ENCODE data around the gene KIAA0232. TPM values are rescaled to one million over a fixed set of nuclear protein-coding genes. Genes with fewer than 3 reads are reported as not detected.

KIAA0232 gene
- total RNA-seq, 1 experiment from 2014 or later, result 28.5 TPM

DNA sequence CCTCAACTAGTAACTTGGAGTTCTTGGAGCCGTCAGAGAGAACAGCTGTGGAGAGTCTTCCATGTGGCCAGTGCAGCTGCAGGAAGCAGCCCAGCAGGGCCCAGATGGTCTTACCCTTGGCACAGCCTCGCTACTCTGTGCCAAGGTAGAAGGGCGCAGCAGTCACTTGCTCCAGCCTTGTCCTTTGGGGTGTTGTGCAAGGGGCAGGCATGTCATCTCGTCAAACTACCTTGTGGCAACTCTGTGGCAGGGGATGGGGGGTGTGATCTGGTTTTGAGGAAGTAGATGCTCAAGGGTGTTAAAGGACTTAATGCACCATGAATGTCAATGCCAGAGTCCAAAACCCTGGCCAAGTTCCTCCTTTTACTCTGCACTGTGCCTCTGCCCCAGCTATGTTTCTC, 92.9 kb downstream of the KIAA0232 start:
- H3K56ac ChIP-seq (ENCODE audit: insufficient read length, low read depth, low read length), result no peak overlapping the region
- no peak overlapping the region for H3K4ac ChIP-seq (ENCODE audit: low read depth, low read length)
- no peaks in the 10 kb centered on the region for H3K9me3 Mint-ChIP-seq
- no peak overlapping the region for H2BK15ac ChIP-seq (ENCODE audit: low read depth, low read length)
- no peak overlapping the region for H2BK5ac ChIP-seq (ENCODE audit: insufficient read length, low read length)
- H3K23ac ChIP-seq (ENCODE audit: insufficient read length, low read depth, low read length), result no peak overlapping the region
- no peaks in the 10 kb centered on the region for H3K79me2 ChIP-seq (ENCODE audit: insufficient read depth, low read length)
- peaks cover 1% of the 10 kb centered on the region; the same call in 1 of the 2 replicates for H3K27me3 Mint-ChIP-seq (ENCODE audit: low read depth)
- no peak overlapping the region for H3K14ac ChIP-seq (ENCODE audit: insufficient read depth, low read length)
- H2BK20ac ChIP-seq (ENCODE audit: low read depth, low read length, poor library complexity, severe bottlenecking), result no peak overlapping the region
- no peak for DNase-seq
- no peaks in the 10 kb centered on the region for H3K23me2 ChIP-seq (ENCODE audit: insufficient read length, low read depth, low read length, poor library complexity, severe bottlenecking)
- no peak overlapping the region for H4K91ac ChIP-seq (ENCODE audit: insufficient read length, low read depth, low read length)
- no peak overlapping the region for H2AFZ ChIP-seq (ENCODE audit: low read length)
- H3T11ph ChIP-seq (ENCODE audit: low read length), result no peak overlapping the region
- no peaks in the 10 kb centered on the region for H4K20me1 ChIP-seq (ENCODE audit: control insufficient read depth, insufficient read depth, insufficient read length)
- peaks cover 0 to 4% of the 10 kb centered on the region in 2 experiments; a peak in 2 of 4 replicates for H3K4me1 Mint-ChIP-seq
- no peak overlapping the region for H2BK12ac ChIP-seq (ENCODE audit: insufficient read length, low read depth, low read length)
- no CpG with 5 or more reads among the region's 4 CpGs for WGBS (ENCODE audit: extremely low coverage, insufficient read length, low lambda C conversion rate)
- no peak overlapping the region for H3K4me2 ChIP-seq (ENCODE audit: insufficient read depth, insufficient read length, low read length)
- H3K79me1 ChIP-seq (ENCODE audit: insufficient read depth, low read depth, low read length, poor library complexity, severe bottlenecking), result no peaks in the 10 kb centered on the region
- H3K36me3 Mint-ChIP-seq (ENCODE audit: insufficient read depth in 1 of 3, low read depth in 3 of 3), result peaks cover 25 to 73% (median 64%) of the 10 kb centered on the region in 3 experiments; a peak in 6 of 7 replicates
- H3K9me3 ChIP-seq (ENCODE audit: control insufficient read depth, low read depth, low read length), result no peaks in the 10 kb centered on the region
- H2BK120ac ChIP-seq (ENCODE audit: low read depth, low read length, poor library complexity, severe bottlenecking), result no peak overlapping the region
- H4K5ac ChIP-seq (ENCODE audit: insufficient read length, low read depth, low read length), result no peak overlapping the region
- H3K18ac ChIP-seq (ENCODE audit: insufficient read length, low read depth, low read length), result no peak overlapping the region
- no peak overlapping the region for H3K4me3 Mint-ChIP-seq
- H3K27ac Mint-ChIP-seq, result no peak overlapping the region
- no peaks in the 10 kb centered on the region for H3K27me3 ChIP-seq (ENCODE audit: insufficient read depth, low read length)
- H3K4me1 ChIP-seq (ENCODE audit: insufficient read depth, low read length), result no peaks in the 10 kb centered on the region
- no peak overlapping the region for H3K27ac ChIP-seq (ENCODE audit: insufficient read length, low read depth, low read length)
- H4K8ac ChIP-seq (replicated peaks; ENCODE audit: insufficient read length, low read depth, low read length), result no peak overlapping the region
- TF ChIP-seq, protein P1, sequence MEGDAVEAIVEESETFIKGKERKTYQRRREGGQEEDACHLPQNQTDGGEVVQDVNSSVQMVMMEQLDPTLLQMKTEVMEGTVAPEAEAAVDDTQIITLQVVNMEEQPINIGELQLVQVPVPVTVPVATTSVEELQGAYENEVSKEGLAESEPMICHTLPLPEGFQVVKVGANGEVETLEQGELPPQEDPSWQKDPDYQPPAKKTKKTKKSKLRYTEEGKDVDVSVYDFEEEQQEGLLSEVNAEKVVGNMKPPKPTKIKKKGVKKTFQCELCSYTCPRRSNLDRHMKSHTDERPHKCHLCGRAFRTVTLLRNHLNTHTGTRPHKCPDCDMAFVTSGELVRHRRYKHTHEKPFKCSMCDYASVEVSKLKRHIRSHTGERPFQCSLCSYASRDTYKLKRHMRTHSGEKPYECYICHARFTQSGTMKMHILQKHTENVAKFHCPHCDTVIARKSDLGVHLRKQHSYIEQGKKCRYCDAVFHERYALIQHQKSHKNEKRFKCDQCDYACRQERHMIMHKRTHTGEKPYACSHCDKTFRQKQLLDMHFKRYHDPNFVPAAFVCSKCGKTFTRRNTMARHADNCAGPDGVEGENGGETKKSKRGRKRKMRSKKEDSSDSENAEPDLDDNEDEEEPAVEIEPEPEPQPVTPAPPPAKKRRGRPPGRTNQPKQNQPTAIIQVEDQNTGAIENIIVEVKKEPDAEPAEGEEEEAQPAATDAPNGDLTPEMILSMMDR (conservative IDR thresholded peaks at IDR 0.05), result no peak
- no peak overlapping the region for H2AK5ac ChIP-seq (ENCODE audit: insufficient read length, low read length)
- no peak overlapping the region for H3K9ac ChIP-seq (ENCODE audit: extremely low read depth, insufficient read length, low read length)

Measured in H9 (cell line).